Mucosa of descending colon (tissue), 3 donors: ENCODE measurements around the gene C17orf114.

Experiments used
- ATAC-seq: fragments of 200-7000 bp; cut with Tn5 transposase; one replicate; pipeline ENCODE4 v1.9.1; 2020; ENCODE audit warnings: mild to moderate bottlenecking, moderate library complexity
- DNase-seq, 3 donors: peaks; one replicate each; pipeline ENCODE4 v3.0.0-alpha.2; 2020
- H3K36me3 ChIP-seq: fragments of 200-600 bp; one replicate; pipeline ENCODE4 v1.8.0; 2021; ENCODE audit warnings: low read depth, mild to moderate bottlenecking
- H3K4me1 ChIP-seq: fragments of 200-600 bp; one replicate; pipeline ENCODE4 v1.8.0; 2021; ENCODE audit warnings: low read depth, mild to moderate bottlenecking
- H3K4me3 ChIP-seq: fragments of 200-600 bp; one replicate; pipeline ENCODE4 v1.8.0; 2021; ENCODE audit warnings: mild to moderate bottlenecking
- H3K9me3 ChIP-seq: fragments of 200-600 bp; one replicate; pipeline ENCODE4 v1.8.0; 2021; ENCODE audit warnings: mild to moderate bottlenecking
- CTCF ChIP-seq: fragments of 200-600 bp; IDR thresholded peaks from one replicate; pipeline ENCODE4 v1.8.0; 2022; ENCODE audit warnings: antibody characterized with exemption, mild to moderate bottlenecking
- intact Hi-C, 2 donors: fragments of 100-400 bp; cut with DNase I in 1 of 2; cut with micrococcal nuclease in 1 of 2; formaldehyde crosslinking; loops; one replicate each; pipeline versions ENCODE4 v1.11.0 to v1.11.1; 2022; cut with DNase I, micrococcal nuclease
- donor health status: DM: no; HTN: no; CAD: no; lungs with moderate emphysema.
- donor health status: DM: no; HTN: no; CAD: no.
- donor health status: DM: no; HTN: yes; CAD: no.

C17orf114 gene

GRCh38 chr17:4789701-4789950, 12.5 kb downstream of the C17orf114 start:
- ATAC-seq (no peak), DNase-seq (no peak)
- H3K4me1 ChIP-seq: peaks cover 36% of the 10 kb centered on the region
- intact Hi-C loops: loop anchor here (5.0 to 10.0 kb wide), 3 partner anchors 65 to 98 kb away; no protein-coding TSS in a partner anchor
- H3K9me3 ChIP-seq: no peaks in the 10 kb centered on the region
- H3K36me3 ChIP-seq: no peaks in the 10 kb centered on the region
- TF ChIP-seq CTCF: no peak
- peak overlapping the region; percentile 29 for H3K4me3 ChIP-seq

- Histone ChIP-seq H3K36me3 (no peaks in the 10 kb centered on the region), H3K4me3 (peak within 1 kb of the TSS; percentile 29), H3K9me3 (no peaks in the 10 kb centered on the region), H3K4me1 (peaks cover 36% of the 10 kb centered on the region)
- DNase-seq (peak; percentile 19 to 62 (median 51)), ATAC-seq (peak; percentile 7)
- no peak for TF ChIP-seq CTCF
- intact Hi-C loops: loop anchor here (5.0 to 10.0 kb wide), 3 partner anchors 64 to 98 kb away; no protein-coding TSS in a partner anchor
Observed at GRCh38 chr17:4788807-4789700, 13.1 kb downstream of the C17orf114 start, which contains the start of gene GLTPD2. TSS of gene GLTPD2 (plus strand) at chr17:4788964. CDS start at chr17:4789012, 48 bp downstream.

GRCh38 chr17:4788159-4788806, 13.8 kb downstream of the C17orf114 start:
- Histone ChIP-seq H3K9me3 (no peaks in the 10 kb centered on the region), H3K36me3 (no peaks in the 10 kb centered on the region), H3K4me1 (peaks cover 36% of the 10 kb centered on the region), H3K4me3 (no peak overlapping the region)
- DNase-seq (peak in 1 of 3 donors; percentile 44), ATAC-seq (no peak)
- no peak for TF ChIP-seq CTCF
- intact Hi-C loops: loop anchor here (5.0 to 10.0 kb wide), 3 partner anchors 63 to 99 kb away; no protein-coding TSS in a partner anchor

GRCh38 chr17:4786516-4786915, 15.6 kb downstream of the C17orf114 start:
- Histone ChIP-seq H3K4me3 (no peak overlapping the region), H3K9me3 (no peaks in the 10 kb centered on the region), H3K36me3 (no peaks in the 10 kb centered on the region), H3K4me1 (peaks cover 36% of the 10 kb centered on the region)
- intact Hi-C loops: loop anchor here (5.0 to 10.0 kb wide), 3 partner anchors 62 to 101 kb away; no protein-coding TSS in a partner anchor
- no peak for ATAC-seq
- no peak for DNase-seq
- TF ChIP-seq CTCF: no peak

GRCh38 chr17:4786106-4786511, 16.0 kb downstream of the C17orf114 start, which contains the start of gene VMO1:
TSS of gene VMO1 (minus strand) at chr17:4786364. CDS start at chr17:4786352, 12 bp downstream.
- ATAC-seq (no peak), DNase-seq (peak; percentile 18 to 55 (median 39))
- no peaks in the 10 kb centered on the region for H3K9me3 ChIP-seq
- peaks cover 36% of the 10 kb centered on the region for H3K4me1 ChIP-seq
- no peak within 1 kb of the TSS for H3K4me3 ChIP-seq
- intact Hi-C loops: loop anchor here (5.0 to 10.0 kb wide), 3 partner anchors 61 to 101 kb away; no protein-coding TSS in a partner anchor
- no peaks in the 10 kb centered on the region for H3K36me3 ChIP-seq
- TF ChIP-seq CTCF: no peak
